Pulmonary artery endothelial cell (primary cell): Measurements from ENCODE around the gene SNX3. TPM values are rescaled to one million over a fixed set of nuclear protein-coding genes. Genes with fewer than 3 reads are reported as not detected.

Experiments used
- total RNA-seq: library from RNA; depleted of rRNA; stranded (reverse); fragments of >200 nt; gene quantifications from 2 replicates; pipeline ENCODE4 v1.2.3, GENCODE V29; 2014

SNX3 gene
- total RNA-seq, 1 donor from 2014 or later: 162 TPM

Other genes with a start within 250 kb of the SNX3 start
- gene OSTM1, start 186.3 kb downstream of the SNX3 start, total RNA-seq: 18.4 and 41.6 TPM in 2 replicates
- gene NR2E1, start 95.0 kb downstream of the SNX3 start, total RNA-seq: not detected in 2 replicates
- gene AFG1L, start 34.0 kb upstream of the SNX3 start, total RNA-seq: 1.7 and 2.5 TPM in 2 replicates